Measurements from ENCODE around the gene WDTC1.

DNA sequence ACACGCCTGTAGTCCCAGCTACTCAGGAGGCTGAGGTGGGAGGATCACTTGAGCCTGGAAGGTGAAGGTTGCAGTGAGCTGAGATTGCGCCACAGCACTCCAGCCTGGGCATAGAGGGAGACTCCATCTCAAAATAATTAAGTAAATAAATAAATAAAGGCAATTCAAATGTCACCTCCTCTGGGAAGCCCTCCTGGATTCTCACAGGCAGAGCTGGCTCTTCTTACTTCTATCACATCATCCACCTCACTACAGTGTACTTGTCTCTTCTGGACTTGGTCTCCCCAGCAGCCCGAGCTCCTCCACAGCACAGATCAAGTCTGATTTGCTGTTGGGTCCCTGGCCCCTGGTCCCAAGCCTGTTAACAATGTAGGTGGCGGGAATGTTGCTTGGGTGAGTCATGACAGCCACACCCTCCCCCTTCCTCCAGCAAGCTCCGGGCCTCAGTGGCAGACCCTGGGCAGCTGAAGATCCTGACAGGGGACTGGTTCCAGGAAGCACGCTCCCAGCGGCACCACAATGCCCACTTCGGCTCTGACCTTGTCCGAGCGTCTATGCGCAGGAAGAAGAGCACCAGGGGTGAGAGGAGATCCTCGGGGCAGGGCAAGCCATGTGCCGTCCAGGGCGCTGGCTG is 112.7 kb downstream of the WDTC1 start:
- TF ChIP-seq, protein P1, sequence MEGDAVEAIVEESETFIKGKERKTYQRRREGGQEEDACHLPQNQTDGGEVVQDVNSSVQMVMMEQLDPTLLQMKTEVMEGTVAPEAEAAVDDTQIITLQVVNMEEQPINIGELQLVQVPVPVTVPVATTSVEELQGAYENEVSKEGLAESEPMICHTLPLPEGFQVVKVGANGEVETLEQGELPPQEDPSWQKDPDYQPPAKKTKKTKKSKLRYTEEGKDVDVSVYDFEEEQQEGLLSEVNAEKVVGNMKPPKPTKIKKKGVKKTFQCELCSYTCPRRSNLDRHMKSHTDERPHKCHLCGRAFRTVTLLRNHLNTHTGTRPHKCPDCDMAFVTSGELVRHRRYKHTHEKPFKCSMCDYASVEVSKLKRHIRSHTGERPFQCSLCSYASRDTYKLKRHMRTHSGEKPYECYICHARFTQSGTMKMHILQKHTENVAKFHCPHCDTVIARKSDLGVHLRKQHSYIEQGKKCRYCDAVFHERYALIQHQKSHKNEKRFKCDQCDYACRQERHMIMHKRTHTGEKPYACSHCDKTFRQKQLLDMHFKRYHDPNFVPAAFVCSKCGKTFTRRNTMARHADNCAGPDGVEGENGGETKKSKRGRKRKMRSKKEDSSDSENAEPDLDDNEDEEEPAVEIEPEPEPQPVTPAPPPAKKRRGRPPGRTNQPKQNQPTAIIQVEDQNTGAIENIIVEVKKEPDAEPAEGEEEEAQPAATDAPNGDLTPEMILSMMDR (IDR thresholded peaks at IDR 0.05; ENCODE audit: low read length) = no peak
- TF ChIP-seq EZH2phosphoT487 (IDR thresholded peaks at IDR 0.05; ENCODE audit: low read length) (no peak), EZH2 (optimal IDR thresholded peaks at IDR 0.05; ENCODE audit: low read depth, low read length) (no peak)

Measured in MM.1S (cell line).